ENCODE data around the gene PRLR. TPM values are rescaled to one million over a fixed set of nuclear protein-coding genes. Genes with fewer than 3 reads are reported as not detected.

The PRLR gene
- total and polyA plus RNA-seq, 9 of the 15 experiments (the other 6 are each of a cell fraction or from before 2014, with no cell fraction given) = 0.02 TPM; not detected in 8

DNA sequence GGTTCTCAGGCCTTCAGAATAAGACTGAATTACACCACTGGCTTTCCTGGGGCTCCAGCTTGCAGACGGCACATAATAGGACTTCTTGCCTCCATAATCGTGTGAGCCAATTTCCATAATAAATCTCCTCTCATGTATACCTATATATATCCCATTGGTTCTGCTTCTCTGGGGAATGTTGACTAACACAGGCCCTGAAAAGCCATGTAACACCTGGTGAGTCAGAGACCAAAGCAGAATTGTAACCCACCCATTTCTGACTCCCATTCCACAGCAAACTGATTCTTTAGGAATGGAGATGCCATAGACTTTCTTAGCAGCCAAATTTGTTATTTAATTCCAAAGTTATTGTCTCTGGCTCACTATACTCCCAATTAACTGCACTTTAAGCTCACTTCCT, 97.1 kb downstream of the PRLR start (continued):
- TF ChIP-seq, protein P1, sequence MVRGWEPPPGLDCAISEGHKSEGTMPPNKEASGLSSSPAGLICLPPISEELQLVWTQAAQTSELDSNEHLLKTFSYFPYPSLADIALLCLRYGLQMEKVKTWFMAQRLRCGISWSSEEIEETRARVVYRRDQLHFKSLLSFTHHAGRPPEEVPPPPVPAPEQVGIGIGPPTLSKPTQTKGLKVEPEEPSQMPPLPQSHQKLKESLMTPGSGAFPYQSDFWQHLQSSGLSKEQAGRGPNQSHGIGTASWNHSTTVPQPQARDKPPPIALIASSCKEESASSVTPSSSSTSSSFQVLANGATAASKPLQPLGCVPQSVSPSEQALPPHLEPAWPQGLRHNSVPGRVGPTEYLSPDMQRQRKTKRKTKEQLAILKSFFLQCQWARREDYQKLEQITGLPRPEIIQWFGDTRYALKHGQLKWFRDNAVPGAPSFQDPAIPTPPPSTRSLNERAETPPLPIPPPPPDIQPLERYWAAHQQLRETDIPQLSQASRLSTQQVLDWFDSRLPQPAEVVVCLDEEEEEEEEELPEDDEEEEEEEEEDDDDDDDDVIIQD (CRISPR knock-in tag; IDR thresholded peaks at IDR 0.05) = no peak
- TF ChIP-seq JUN (IDR thresholded peaks at IDR 0.05; ENCODE audit: borderline replicate concordance, low read depth, low read length) = no peak
- no peak for TF ChIP-seq JUN (CRISPR knock-in tag; IDR thresholded peaks at IDR 0.05; ENCODE audit: borderline replicate concordance)
- no peak for TF ChIP-seq ZNF507 (tag; conservative IDR thresholded peaks at IDR 0.05)
- TF ChIP-seq, protein P2, sequence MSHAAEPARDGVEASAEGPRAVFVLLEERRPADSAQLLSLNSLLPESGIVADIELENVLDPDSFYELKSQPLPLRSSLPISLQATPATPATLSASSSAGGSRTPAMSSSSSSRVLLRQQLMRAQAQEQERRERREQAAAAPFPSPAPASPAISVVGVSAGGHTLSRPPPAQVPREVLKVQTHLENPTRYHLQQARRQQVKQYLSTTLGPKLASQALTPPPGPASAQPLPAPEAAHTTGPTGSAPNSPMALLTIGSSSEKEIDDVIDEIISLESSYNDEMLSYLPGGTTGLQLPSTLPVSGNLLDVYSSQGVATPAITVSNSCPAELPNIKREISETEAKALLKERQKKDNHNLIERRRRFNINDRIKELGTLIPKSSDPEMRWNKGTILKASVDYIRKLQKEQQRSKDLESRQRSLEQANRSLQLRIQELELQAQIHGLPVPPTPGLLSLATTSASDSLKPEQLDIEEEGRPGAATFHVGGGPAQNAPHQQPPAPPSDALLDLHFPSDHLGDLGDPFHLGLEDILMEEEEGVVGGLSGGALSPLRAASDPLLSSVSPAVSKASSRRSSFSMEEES (CRISPR knock-in tag; IDR thresholded peaks at IDR 0.05) = no peak
- TF ChIP-seq SP2 (IDR thresholded peaks at IDR 0.05; ENCODE audit: extremely low read depth, low read depth, low read length, poor library complexity, severe bottlenecking) = no peak
- TF ChIP-seq, protein P3, sequence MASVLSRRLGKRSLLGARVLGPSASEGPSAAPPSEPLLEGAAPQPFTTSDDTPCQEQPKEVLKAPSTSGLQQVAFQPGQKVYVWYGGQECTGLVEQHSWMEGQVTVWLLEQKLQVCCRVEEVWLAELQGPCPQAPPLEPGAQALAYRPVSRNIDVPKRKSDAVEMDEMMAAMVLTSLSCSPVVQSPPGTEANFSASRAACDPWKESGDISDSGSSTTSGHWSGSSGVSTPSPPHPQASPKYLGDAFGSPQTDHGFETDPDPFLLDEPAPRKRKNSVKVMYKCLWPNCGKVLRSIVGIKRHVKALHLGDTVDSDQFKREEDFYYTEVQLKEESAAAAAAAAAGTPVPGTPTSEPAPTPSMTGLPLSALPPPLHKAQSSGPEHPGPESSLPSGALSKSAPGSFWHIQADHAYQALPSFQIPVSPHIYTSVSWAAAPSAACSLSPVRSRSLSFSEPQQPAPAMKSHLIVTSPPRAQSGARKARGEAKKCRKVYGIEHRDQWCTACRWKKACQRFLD (CRISPR knock-in tag; IDR thresholded peaks at IDR 0.05) = no peak
- TF ChIP-seq NEUROD1 (IDR thresholded peaks at IDR 0.05; ENCODE audit: borderline replicate concordance, low read depth, low read length, partially characterized antibody) = no peak

All from K562 (cell line).